Muscle layer of colon (tissue), 2 donors: ENCODE results near the gene DEAF1.

Experiments
- H3K27ac ChIP-seq: one replicate; pipeline ENCODE4 v1.7.0; 2013; ENCODE audit warnings: low read depth, mild to moderate bottlenecking, low read length, moderate library complexity
- H3K27me3 ChIP-seq, 2 donors: one replicate each; pipeline ENCODE4 v1.7.0; 2013; ENCODE audit warnings: low read length in 2 of 2, mild to moderate bottlenecking in 2 of 2; ENCODE audit not compliant: insufficient read depth in 2 of 2, control insufficient read depth in 1 of 2
- H3K36me3 ChIP-seq: one replicate; pipeline ENCODE4 v1.7.0; 2013; ENCODE audit warnings: mild to moderate bottlenecking, low read length; ENCODE audit not compliant: insufficient read depth
- H3K4me1 ChIP-seq: one replicate; pipeline ENCODE4 v1.7.0; 2013; ENCODE audit warnings: mild to moderate bottlenecking, low read length; ENCODE audit not compliant: insufficient read depth
- H3K4me3 ChIP-seq, 2 donors: one replicate each; pipeline ENCODE4 v1.7.0; 2013; ENCODE audit warnings: low read length in 2 of 2, low read depth in 1 of 2, mild to moderate bottlenecking in 1 of 2, moderate library complexity in 1 of 2
- H3K9ac ChIP-seq: one replicate; pipeline ENCODE4 v1.7.0; 2013; ENCODE audit warnings: low read length
- H3K9me3 ChIP-seq: one replicate; pipeline ENCODE4 v1.7.0; 2013; ENCODE audit warnings: mild to moderate bottlenecking, low read length
- donor health status: abdominal sarcoma.
- donor health status: Adenocarcinoma of cecum.

DEAF1 gene

GRCh38 chr11:726278-727220 is 31.5 kb upstream of the DEAF1 start:
- Histone ChIP-seq H3K27ac (no peak overlapping the region), H3K9ac (no peak overlapping the region), H3K4me1 (no peaks in the 10 kb centered on the region), H3K9me3 (no peaks in the 10 kb centered on the region), H3K27me3 (peaks cover 5 to 68% of the 10 kb centered on the region in 2 donors), H3K36me3 (no peaks in the 10 kb centered on the region), H3K4me3 (peak overlapping the region in 1 of 2 donors; percentile 4)

- no peaks in the 10 kb centered on the region for H3K36me3 ChIP-seq
- H3K9me3 ChIP-seq: no peaks in the 10 kb centered on the region
- no peak overlapping the region for H3K9ac ChIP-seq
- peaks cover 5 to 77% of the 10 kb centered on the region in 2 donors for H3K27me3 ChIP-seq
- H3K27ac ChIP-seq: no peak overlapping the region
- H3K4me1 ChIP-seq: no peaks in the 10 kb centered on the region
- H3K4me3 ChIP-seq: no peak overlapping the region
Observed at GRCh38 chr11:725624-726202, 30.7 kb upstream of the DEAF1 start.

GRCh38 chr11:724778-725386 is 29.9 kb upstream of the DEAF1 start:
- no peak overlapping the region for H3K9ac ChIP-seq
- no peaks in the 10 kb centered on the region for H3K9me3 ChIP-seq
- H3K36me3 ChIP-seq: no peaks in the 10 kb centered on the region
- H3K4me1 ChIP-seq: no peaks in the 10 kb centered on the region
- no peak overlapping the region for H3K27ac ChIP-seq
- H3K27me3 ChIP-seq: peaks cover 5 to 85% of the 10 kb centered on the region in 2 donors
- H3K4me3 ChIP-seq: no peak overlapping the region

GRCh38 chr11:724049-724777 is 29.2 kb upstream of the DEAF1 start:
- H3K4me3 ChIP-seq: no peak overlapping the region
- H3K36me3 ChIP-seq: no peaks in the 10 kb centered on the region
- H3K9ac ChIP-seq: no peak overlapping the region
- no peaks in the 10 kb centered on the region for H3K4me1 ChIP-seq
- H3K9me3 ChIP-seq: no peaks in the 10 kb centered on the region
- no peak overlapping the region for H3K27ac ChIP-seq
- H3K27me3 ChIP-seq: peaks cover 5 to 81% of the 10 kb centered on the region in 2 donors

GRCh38 chr11:723120-723883 is 28.3 kb upstream of the DEAF1 start:
- Histone ChIP-seq H3K36me3 (no peaks in the 10 kb centered on the region), H3K9me3 (no peaks in the 10 kb centered on the region), H3K27ac (no peak overlapping the region), H3K4me3 (no peak overlapping the region), H3K4me1 (no peaks in the 10 kb centered on the region), H3K9ac (no peak overlapping the region), H3K27me3 (peaks cover 5 to 72% of the 10 kb centered on the region in 2 donors)

- Histone ChIP-seq H3K4me1 (no peaks in the 10 kb centered on the region), H3K4me3 (no peak overlapping the region), H3K9ac (no peak overlapping the region), H3K36me3 (no peaks in the 10 kb centered on the region), H3K27me3 (peaks cover 5 to 66% of the 10 kb centered on the region in 2 donors), H3K27ac (no peak overlapping the region), H3K9me3 (no peaks in the 10 kb centered on the region)
Observed at GRCh38 chr11:722346-722811, 27.4 kb upstream of the DEAF1 start.

GRCh38 chr11:721741-722345 is 26.8 kb upstream of the DEAF1 start:
- H3K36me3 ChIP-seq: no peaks in the 10 kb centered on the region
- H3K9ac ChIP-seq: no peak overlapping the region
- H3K27ac ChIP-seq: no peak overlapping the region
- H3K9me3 ChIP-seq: no peaks in the 10 kb centered on the region
- H3K4me1 ChIP-seq: no peaks in the 10 kb centered on the region
- no peak overlapping the region for H3K4me3 ChIP-seq
- H3K27me3 ChIP-seq: peaks cover 5 to 62% of the 10 kb centered on the region in 2 donors

GRCh38 chr11:721247-721740 is 26.3 kb upstream of the DEAF1 start:
- no peak overlapping the region for H3K4me3 ChIP-seq
- peaks cover 5 to 56% of the 10 kb centered on the region in 2 donors for H3K27me3 ChIP-seq
- H3K4me1 ChIP-seq: no peaks in the 10 kb centered on the region
- H3K36me3 ChIP-seq: no peaks in the 10 kb centered on the region
- no peak overlapping the region for H3K9ac ChIP-seq
- H3K9me3 ChIP-seq: no peaks in the 10 kb centered on the region
- H3K27ac ChIP-seq: no peak overlapping the region

- no peak overlapping the region for H3K9ac ChIP-seq
- H3K4me3 ChIP-seq: no peak overlapping the region
- H3K27me3 ChIP-seq: peaks cover 5 to 51% of the 10 kb centered on the region in 2 donors
- H3K27ac ChIP-seq: no peak overlapping the region
- H3K9me3 ChIP-seq: no peaks in the 10 kb centered on the region
- no peaks in the 10 kb centered on the region for H3K36me3 ChIP-seq
- no peaks in the 10 kb centered on the region for H3K4me1 ChIP-seq
Observed at GRCh38 chr11:720642-721246, 25.7 kb upstream of the DEAF1 start.
